HepG2 (cell line): ENCODE data around the gene ZKSCAN2. TPM values are rescaled to one million over a fixed set of nuclear protein-coding genes. Genes with fewer than 3 reads are reported as not detected.

Experiments used
- AGO2 ChIP-seq: fragments of 200-400 bp; formaldehyde crosslinking; optimal IDR thresholded peaks from 2 replicates; pipeline ENCODE3; 2017; ENCODE audit warnings: mild to moderate bottlenecking, low read depth, low read length, moderate library complexity
- ATF6 ChIP-seq: sonication (generic); formaldehyde crosslinking; conservative IDR thresholded peaks from 2 replicates; pipeline ENCODE4 v1.4.0; 2020; ENCODE audit warnings: missing genetic modification reagents
- E2F5 ChIP-seq: sonication (generic); formaldehyde crosslinking; conservative IDR thresholded peaks from 2 replicates; pipeline ENCODE4 v1.4.0; 2020; ENCODE audit warnings: missing genetic modification reagents
- HMGXB3 ChIP-seq: sonication (generic); formaldehyde crosslinking; IDR thresholded peaks from 2 replicates; pipeline ENCODE4 v1.4.0; 2020; ENCODE audit warnings: missing genetic modification reagents, borderline replicate concordance
- MED13 ChIP-seq: sonication (generic); formaldehyde crosslinking; IDR thresholded peaks from 2 replicates; pipeline ENCODE4 v1.5.0; 2020; ENCODE audit warnings: missing genetic modification reagents
- MEIS2 ChIP-seq: sonication (generic); formaldehyde crosslinking; IDR thresholded peaks from 2 replicates; pipeline ENCODE4 v1.9.0; 2021; ENCODE audit warnings: mild to moderate bottlenecking, missing genetic modification reagents
- REST ChIP-seq, 2 experiments: IDR thresholded peaks; 2 replicates each; pipeline ENCODE4 v1.6.1; 2011 to 2012; ENCODE audit warnings: low read length in 2 of 2, borderline replicate concordance in 1 of 2, low read depth in 1 of 2, mild to moderate bottlenecking in 1 of 2, moderate library complexity in 1 of 2
- RNF219 ChIP-seq: sonication (generic); formaldehyde crosslinking; IDR thresholded peaks from 2 replicates; pipeline ENCODE4 v1.5.0; 2020; ENCODE audit warnings: mild to moderate bottlenecking, missing genetic modification reagents
- SP140L ChIP-seq: sonication (generic); formaldehyde crosslinking; IDR thresholded peaks from 2 replicates; pipeline ENCODE4 v1.4.0; 2020; ENCODE audit warnings: missing genetic modification reagents, borderline replicate concordance
- ZC3H13 ChIP-seq: sonication (generic); formaldehyde crosslinking; IDR thresholded peaks from 2 replicates; pipeline ENCODE4 v1.8.1; 2023; ENCODE audit warnings: mild to moderate bottlenecking, missing genetic modification reagents, moderate library complexity
- ZNF20 ChIP-seq: sonication (generic); formaldehyde crosslinking; IDR thresholded peaks from 2 replicates; pipeline ENCODE4 v1.4.0; 2020; ENCODE audit warnings: mild to moderate bottlenecking, moderate library complexity, missing genetic modification reagents
- ZNF503 ChIP-seq: sonication (generic); formaldehyde crosslinking; IDR thresholded peaks from 2 replicates; pipeline ENCODE4 v1.4.0; 2020; ENCODE audit warnings: missing genetic modification reagents
- ZNF557 ChIP-seq: sonication (generic); formaldehyde crosslinking; IDR thresholded peaks from 2 replicates; pipeline ENCODE4 v1.4.0; 2020; ENCODE audit warnings: missing genetic modification reagents
- polyA plus RNA-seq, 8 experiments: library from polyadenylated mRNA; depleted of rRNA in 3 of 8; stranded (reverse) in 7 of 8; unstranded in 1 of 8; fragments of >200 nt; fragmentation: Illumina TruSeq in 4 of 8; extraction: Trizol in 4 of 8; gene quantifications; 2 replicates each; pipeline versions ENCODE4 v1.2.1 to v1.2.3, GENCODE V29; 2011 to 2016; ENCODE audit warnings: low read depth in 4 of 8, missing spikeins in 1 of 8, mixed read lengths in 1 of 8; ENCODE audit not compliant: insufficient read depth in 1 of 8
- total RNA-seq, 5 experiments: library from RNA; depleted of rRNA; stranded (reverse); fragments of >200 nt; fragmentation: Illumina TruSeq; extraction: Trizol; gene quantifications; 2 replicates each; pipeline ENCODE4 v1.2.3, GENCODE V29; 2016; ENCODE audit warnings: low read depth in 1 of 5

The ZKSCAN2 gene
- total and polyA plus RNA-seq, 2 of the 13 experiments (the other 11 are each of a cell fraction or from before 2014, with no cell fraction given), result 4.2 to 11.1 TPM

- TF ChIP-seq SP140L, result 0 out of 2 replicates have a peak, but pooled peaks have one; percentile 37
- TF ChIP-seq ZNF20 (CRISPR knock-in tag), result no peak
- TF ChIP-seq ATF6, result no peak
- no peak for TF ChIP-seq AGO2
- TF ChIP-seq REST (IDR thresholded peaks at IDR 0.05; ENCODE audit: borderline replicate concordance in 1 of 2, low read depth in 1 of 2, low read length in 2 of 2), result peak; percentile 64 to 96
- TF ChIP-seq E2F5 (CRISPR knock-in tag), result no peak
- no peak for TF ChIP-seq ZC3H13 (CRISPR knock-in tag)
- TF ChIP-seq ZNF503 (CRISPR knock-in tag), result no peak
- TF ChIP-seq ZNF557 (CRISPR knock-in tag), result 0 out of 2 replicates have a peak, but pooled peaks have one; percentile 52
- no peak for TF ChIP-seq RNF219
- TF ChIP-seq MEIS2, result 0 out of 2 replicates have a peak, but pooled peaks have one; percentile 22
- TF ChIP-seq HMGXB3 (CRISPR knock-in tag), result 0 out of 2 replicates have a peak, but pooled peaks have one; percentile 63
- TF ChIP-seq MED13 (CRISPR knock-in tag), result no peak
These were observed 7.0 kb upstream of the ZKSCAN2 start (continued) for GRCh38 chr16:25264597-25264996.
